Heart left ventricle (tissue), 16 donors: ENCODE measurements around the gene KCTD18. TPM values are rescaled to one million over a fixed set of nuclear protein-coding genes. Genes with fewer than 3 reads are reported as not detected.

Source experiments
- ATAC-seq, 4 donors: fragments of 200-7000 bp; cut with Tn5 transposase; one replicate each; pipeline ENCODE4 v1.9.1; 2020 to 2022; ENCODE audit warnings: moderate library complexity in 4 of 4, mild to moderate bottlenecking in 3 of 4, moderate number of reproducible peaks in 1 of 4
- DNase-seq, 5 donors: peaks; one replicate each; pipeline ENCODE4 v3.0.0-alpha.2; 2020
- H3K27ac ChIP-seq, 12 donors: fragments of 200-600 bp; sonication (generic) in 4 of 12; one replicate each; pipeline versions ENCODE4 v1.5.0 to v1.8.0; 2016 to 2022; ENCODE audit warnings: mild to moderate bottlenecking in 2 of 12
- H3K27me3 ChIP-seq, 9 donors: fragments of 200-600 bp; sonication (generic) in 2 of 9; one replicate each; pipeline versions ENCODE4 v1.5.1 to v1.8.0; 2016 to 2022; ENCODE audit warnings: mild to moderate bottlenecking in 3 of 9
- H3K36me3 ChIP-seq, 9 donors: fragments of 200-600 bp; sonication (generic) in 2 of 9; one replicate each; pipeline versions ENCODE4 v1.5.0 to v1.8.0; 2018 to 2022; ENCODE audit warnings: mild to moderate bottlenecking in 2 of 9
- H3K4me1 ChIP-seq, 12 donors: fragments of 200-600 bp; sonication (generic) in 4 of 12; one replicate each; pipeline versions ENCODE4 v1.5.0 to v1.8.0; 2016 to 2022; ENCODE audit warnings: mild to moderate bottlenecking in 3 of 12
- H3K4me3 ChIP-seq, 12 donors: fragments of 200-600 bp; sonication (generic) in 4 of 12; one replicate each; pipeline versions ENCODE4 v1.5.0 to v1.8.0; 2017 to 2022; ENCODE audit warnings: mild to moderate bottlenecking in 9 of 12, moderate library complexity in 4 of 12
- H3K9me3 ChIP-seq, 12 donors: fragments of 200-600 bp; sonication (generic) in 4 of 12; one replicate each; pipeline versions ENCODE4 v1.5.0 to v1.8.0; 2016 to 2022; ENCODE audit warnings: mild to moderate bottlenecking in 1 of 12
- CTCF ChIP-seq, 12 donors: fragments of 200-600 bp; sonication (generic) in 4 of 12; IDR thresholded peaks; one replicate each; pipeline versions ENCODE4 v1.5.0 to v1.8.0; 2018 to 2022; ENCODE audit warnings: antibody characterized with exemption in 12 of 12, mild to moderate bottlenecking in 5 of 12
- POLR2A ChIP-seq, 2 donors: fragments of 450-650 bp; IDR thresholded peaks; one replicate each; pipeline ENCODE4 v1.6.1; 2017; ENCODE audit warnings: antibody characterized with exemption in 2 of 2, mild to moderate bottlenecking in 2 of 2, moderate library complexity in 2 of 2
- WGBS, 4 donors: extraction: QIAGEN DNeasy Blood & Tissue Kit in 2 of 4; methylation state at CpG; one replicate each; pipeline versions ENCODE4 v1.1.5 to v1.1.7; 2013 to 2018; 5-methylcytosine and 5-hydroxymethylcytosine counted together
- intact Hi-C, 10 donors: fragments of 100-400 bp; cut with DNase I; formaldehyde crosslinking; loops; one replicate each; pipeline versions ENCODE4 v1.11.1 to v1.14.2; 2022
- polyA plus RNA-seq, 2 donors: library from polyadenylated mRNA; stranded (reverse); fragments of 200-250 nt; gene quantifications; one replicate each; pipeline ENCODE4 v1.2.3, GENCODE V29; 2013
- total RNA-seq, 9 donors: library from RNA; depleted of rRNA in 2 of 9; stranded (reverse); fragments of >200 nt in 2 of 9; fragmentation: NEBNext Ultra II Directional in 3 of 9; extraction: Animal tissue kit (Norgen Biotek cat#: 25700) in 3 of 9; gene quantifications; one replicate each; pipeline versions ENCODE4 v1.1.0 to v1.2.4, GENCODE V29; 2016 to 2023
- donor health status: ischemic (EF 13 %, LVEDD 7.1; RV severe dilation, severe dysfunction).
- donor health status: healthy with polysubstance abuse.
- donor health status: DM: no; HTN: yes; CAD: no.
- donor health status: DM: no; HTN: no; CAD: no.
- donor health status: ischemic (EF 25% LVEDD 6.9; RV normal size, moderate dysfunction).
- donor health status: ischemic (EF 25% LVEDD 5.7; RV mildly dilated, moderate dysfunction).
- donor health status: healthy.
- donor health status: DM: yes; HTN: yes; CAD: no.
- donor health status: ischemic (EF 35%, LVEDD 5.7; RV mildly dilated, moderate dysfunction).
- donor health status: nonischemic (EF 11% LVEDD 7.7; RV severe dilation, severe dysfunction).
- donor health status: DM: yes; HTN: yes; CAD: no.
- donor health status: PGD.
- donor health status: ischemic (EF 29% LVEDD 5.4; RV normal size, mild dysfunction).
- donor health status: nonischemic (EF 23%, LVEDD 6.1; RV moderate dilation, normal function).

KCTD18 gene
- total and polyA plus RNA-seq, 11 donors: 3.6 to 16.0 (median 11.8) TPM

GRCh38 chr2:200450288-200450687, 59.6 kb downstream of the KCTD18 start:
- no peak for ATAC-seq
- no peaks in the 10 kb centered on the region for H3K27me3 ChIP-seq
- peaks cover 0 to 63% (median 15%) of the 10 kb centered on the region in 9 donors for H3K36me3 ChIP-seq
- H3K9me3 ChIP-seq: no peaks in the 10 kb centered on the region
- H3K4me1 ChIP-seq: peaks cover 0 to 13% (median 2%) of the 10 kb centered on the region in 12 donors
- intact Hi-C loops: loop anchor here in 1 of 10 donors (10.0 kb wide), 1 partner anchor 145 kb away; the partner anchor contains the start of gene SPATS2L
- no peak overlapping the region for H3K4me3 ChIP-seq
- TF ChIP-seq CTCF (IDR thresholded peaks at IDR 0.05) (no peak), POLR2A (IDR thresholded peaks at IDR 0.05) (no peak)
- WGBS, 4 donors: 85 to 96% (median 93%) methylated on average over 2 of the region's 2 CpGs
- no peak for DNase-seq
- no peak overlapping the region for H3K27ac ChIP-seq

GRCh38 chr2:200449149-200449548, 60.7 kb downstream of the KCTD18 start:
- intact Hi-C loops: loop anchor here in 1 of 10 donors (10.0 kb wide), 1 partner anchor 144 kb away; the partner anchor contains the start of gene SPATS2L
- Histone ChIP-seq H3K9me3 (no peaks in the 10 kb centered on the region), H3K4me1 (peaks cover 0 to 9% (median 1%) of the 10 kb centered on the region in 12 donors), H3K27me3 (no peaks in the 10 kb centered on the region), H3K36me3 (peaks cover 0 to 65% (median 15%) of the 10 kb centered on the region in 9 donors), H3K27ac (no peak overlapping the region), H3K4me3 (no peak overlapping the region)
- DNase-seq (no peak), ATAC-seq (no peak)
- WGBS, 4 donors: 76 to 82% (median 79%) methylated on average over 4 of the region's 4 CpGs
- TF ChIP-seq POLR2A (IDR thresholded peaks at IDR 0.05) (no peak), CTCF (IDR thresholded peaks at IDR 0.05) (no peak)

- Histone ChIP-seq H3K27me3 (no peaks in the 10 kb centered on the region), H3K4me3 (no peak overlapping the region), H3K9me3 (no peaks in the 10 kb centered on the region), H3K27ac (no peak overlapping the region), H3K36me3 (peaks cover 0 to 70% (median 15%) of the 10 kb centered on the region in 9 donors), H3K4me1 (peaks cover 0 to 14% (median 1%) of the 10 kb centered on the region in 12 donors)
- intact Hi-C loops: loop anchor here in 1 of 10 donors (10.0 kb wide), 1 partner anchor 144 kb away; the partner anchor contains the start of gene SPATS2L
- TF ChIP-seq POLR2A (IDR thresholded peaks at IDR 0.05): no peak
- TF ChIP-seq CTCF (IDR thresholded peaks at IDR 0.05): no peak
- DNase-seq (no peak), ATAC-seq (no peak)
These were observed 61.4 kb downstream of the KCTD18 start for GRCh38 chr2:200448455-200448854.

GRCh38 chr2:200447139-200447855, 62.6 kb downstream of the KCTD18 start:
- peaks cover 0 to 82% (median 15%) of the 10 kb centered on the region in 9 donors for H3K36me3 ChIP-seq
- H3K4me1 ChIP-seq: peaks cover 0 to 17% (median 1%) of the 10 kb centered on the region in 12 donors
- TF ChIP-seq POLR2A (IDR thresholded peaks at IDR 0.05) (no peak), CTCF (IDR thresholded peaks at IDR 0.05) (no peak)
- intact Hi-C loops: loop anchor here in 1 of 10 donors (10.0 kb wide), 1 partner anchor 142 kb away; the partner anchor contains the start of gene SPATS2L
- ATAC-seq (no peak), DNase-seq (no peak)
- H3K4me3 ChIP-seq: no peak overlapping the region
- H3K27ac ChIP-seq: no peak overlapping the region
- H3K27me3 ChIP-seq: no peaks in the 10 kb centered on the region
- H3K9me3 ChIP-seq: no peaks in the 10 kb centered on the region
- 74 to 92% (median 89%) methylated on average over 4 of the region's 4 CpGs for WGBS, 4 donors
